Measurements from ENCODE around the gene TPO. TPM values are rescaled to one million over a fixed set of nuclear protein-coding genes. Genes with fewer than 3 reads are reported as not detected.
A peak's percentile ranks its signal among the peaks of the same experiment; 100 is the strongest.
"Not testable (repeated sequence)": the region's sequence is repeated elsewhere in the genome, so short reads cannot be mapped to it uniquely, and the experiment has no call there.

TPO gene
- total RNA-seq, 1 experiment from 2014 or later: not detected

GRCh38 chr2:1405967-1406366 is 7.3 kb upstream of the TPO start:
- H3K4me3 Mint-ChIP-seq (ENCODE audit: unreplicated experiment): no peak overlapping the region
- ChIA-PET POLR2A (interaction anchor here (0.8 kb wide), 1 partner anchor 10 kb away, joined by 3 read pairs; no protein-coding TSS in a partner anchor), CTCF (no interaction called here)
- peaks cover 10% of the 10 kb centered on the region for H3K9me3 Mint-ChIP-seq (ENCODE audit: unreplicated experiment)
- TF ChIP-seq, protein P1, sequence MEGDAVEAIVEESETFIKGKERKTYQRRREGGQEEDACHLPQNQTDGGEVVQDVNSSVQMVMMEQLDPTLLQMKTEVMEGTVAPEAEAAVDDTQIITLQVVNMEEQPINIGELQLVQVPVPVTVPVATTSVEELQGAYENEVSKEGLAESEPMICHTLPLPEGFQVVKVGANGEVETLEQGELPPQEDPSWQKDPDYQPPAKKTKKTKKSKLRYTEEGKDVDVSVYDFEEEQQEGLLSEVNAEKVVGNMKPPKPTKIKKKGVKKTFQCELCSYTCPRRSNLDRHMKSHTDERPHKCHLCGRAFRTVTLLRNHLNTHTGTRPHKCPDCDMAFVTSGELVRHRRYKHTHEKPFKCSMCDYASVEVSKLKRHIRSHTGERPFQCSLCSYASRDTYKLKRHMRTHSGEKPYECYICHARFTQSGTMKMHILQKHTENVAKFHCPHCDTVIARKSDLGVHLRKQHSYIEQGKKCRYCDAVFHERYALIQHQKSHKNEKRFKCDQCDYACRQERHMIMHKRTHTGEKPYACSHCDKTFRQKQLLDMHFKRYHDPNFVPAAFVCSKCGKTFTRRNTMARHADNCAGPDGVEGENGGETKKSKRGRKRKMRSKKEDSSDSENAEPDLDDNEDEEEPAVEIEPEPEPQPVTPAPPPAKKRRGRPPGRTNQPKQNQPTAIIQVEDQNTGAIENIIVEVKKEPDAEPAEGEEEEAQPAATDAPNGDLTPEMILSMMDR (IDR thresholded peaks at IDR 0.05; ENCODE audit: unreplicated experiment): no peak
- intact Hi-C loops (cut with micrococcal nuclease): no loop called here
- no peaks in the 10 kb centered on the region for H3K36me3 Mint-ChIP-seq (ENCODE audit: insufficient read depth, unreplicated experiment)
- BruUV-seq (replicated peaks): no TSS peak
- H3K27ac Mint-ChIP-seq (ENCODE audit: low read depth, unreplicated experiment): no peak overlapping the region
- DNase-seq (ENCODE audit: unreplicated experiment): peak; percentile 22
- H3K27me3 Mint-ChIP-seq (ENCODE audit: insufficient read depth, unreplicated experiment): no peaks in the 10 kb centered on the region
- peaks cover 18% of the 10 kb centered on the region for H3K4me1 Mint-ChIP-seq (ENCODE audit: insufficient read depth, unreplicated experiment)

DNA sequence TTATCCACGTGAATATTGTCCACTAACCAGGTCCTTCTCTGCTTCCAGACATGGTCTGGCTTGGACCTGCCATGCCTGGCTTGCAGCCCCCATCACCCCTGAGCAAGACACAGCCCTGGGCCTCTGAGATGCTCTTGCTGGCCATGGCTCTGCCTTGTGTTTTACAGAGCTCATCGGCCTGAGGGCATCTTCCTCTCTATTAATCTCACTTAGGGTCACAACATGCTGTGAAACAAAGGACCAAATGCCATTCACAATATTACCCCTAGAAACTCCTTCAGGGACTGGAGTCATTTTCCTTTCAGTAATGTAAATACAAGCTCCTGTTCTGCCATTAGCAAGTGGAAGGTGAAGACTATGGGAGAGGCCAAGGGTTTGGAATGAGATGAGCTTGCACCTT is 6.8 kb upstream of the TPO start:
- Mint-ChIP-seq H3K27me3 (ENCODE audit: insufficient read depth, unreplicated experiment) (no peaks in the 10 kb centered on the region), H3K4me1 (ENCODE audit: insufficient read depth, unreplicated experiment) (peaks cover 18% of the 10 kb centered on the region), H3K27ac (ENCODE audit: low read depth, unreplicated experiment) (no peak overlapping the region), H3K4me3 (ENCODE audit: unreplicated experiment) (no peak overlapping the region), H3K9me3 (ENCODE audit: unreplicated experiment) (peaks cover 10% of the 10 kb centered on the region), H3K36me3 (ENCODE audit: insufficient read depth, unreplicated experiment) (no peaks in the 10 kb centered on the region)
- ChIA-PET CTCF (no interaction called here), POLR2A (interaction anchor here (0.8 kb wide), 1 partner anchor 10 kb away, joined by 3 read pairs; no protein-coding TSS in a partner anchor)
- TF ChIP-seq, protein P1 (IDR thresholded peaks at IDR 0.05; ENCODE audit: unreplicated experiment): no peak
- DNase-seq (ENCODE audit: unreplicated experiment): no peak
- BruUV-seq (replicated peaks): no TSS peak
- intact Hi-C loops (cut with micrococcal nuclease): no loop called here

DNA sequence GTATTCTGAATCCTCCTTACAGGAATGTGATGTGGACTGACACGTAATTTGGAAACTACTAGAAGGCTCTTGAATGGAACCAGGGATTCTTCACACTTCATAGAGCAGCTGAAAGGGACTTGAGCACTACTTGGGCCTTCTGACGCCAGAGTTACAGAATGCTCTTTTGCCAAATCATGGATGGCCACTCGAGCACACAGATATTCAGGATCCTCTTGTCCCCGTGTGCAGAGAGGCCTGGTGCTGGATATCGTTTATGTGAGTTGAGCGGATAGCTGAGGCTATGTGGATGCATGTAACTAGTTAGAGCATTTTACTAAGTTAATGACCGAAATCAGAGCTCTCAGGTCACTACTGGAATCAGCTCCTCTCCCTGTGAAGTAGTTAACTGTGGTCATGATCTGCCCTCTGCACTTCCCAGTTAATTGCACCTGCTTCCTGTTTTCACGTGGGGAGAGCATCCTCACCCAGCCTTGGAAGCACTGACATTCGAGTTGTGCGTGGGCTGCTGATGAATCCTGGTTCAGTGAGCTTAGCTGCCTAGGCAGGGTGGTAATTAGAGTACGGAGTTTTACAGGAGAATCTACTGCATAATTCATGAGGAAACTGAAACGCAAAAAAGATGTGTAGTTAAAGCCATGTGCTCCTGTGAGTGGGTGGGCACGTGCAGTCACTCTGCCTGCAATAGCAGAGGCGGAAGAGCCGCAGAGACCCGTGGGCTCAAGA is 5.2 kb upstream of the TPO start:
- TF ChIP-seq, protein P1 (IDR thresholded peaks at IDR 0.05; ENCODE audit: unreplicated experiment): no peak
- BruUV-seq (replicated peaks): no TSS peak
- Mint-ChIP-seq H3K4me3 (ENCODE audit: unreplicated experiment) (no peak overlapping the region), H3K9me3 (ENCODE audit: unreplicated experiment) (peaks cover 10% of the 10 kb centered on the region), H3K27ac (ENCODE audit: low read depth, unreplicated experiment) (no peak overlapping the region), H3K4me1 (ENCODE audit: insufficient read depth, unreplicated experiment) (peaks cover 18% of the 10 kb centered on the region), H3K27me3 (ENCODE audit: insufficient read depth, unreplicated experiment) (no peaks in the 10 kb centered on the region), H3K36me3 (ENCODE audit: insufficient read depth, unreplicated experiment) (no peaks in the 10 kb centered on the region)
- ChIA-PET POLR2A (no interaction called here), CTCF (no interaction called here)
- no peak for DNase-seq (ENCODE audit: unreplicated experiment)
- intact Hi-C loops (cut with micrococcal nuclease): no loop called here

DNA sequence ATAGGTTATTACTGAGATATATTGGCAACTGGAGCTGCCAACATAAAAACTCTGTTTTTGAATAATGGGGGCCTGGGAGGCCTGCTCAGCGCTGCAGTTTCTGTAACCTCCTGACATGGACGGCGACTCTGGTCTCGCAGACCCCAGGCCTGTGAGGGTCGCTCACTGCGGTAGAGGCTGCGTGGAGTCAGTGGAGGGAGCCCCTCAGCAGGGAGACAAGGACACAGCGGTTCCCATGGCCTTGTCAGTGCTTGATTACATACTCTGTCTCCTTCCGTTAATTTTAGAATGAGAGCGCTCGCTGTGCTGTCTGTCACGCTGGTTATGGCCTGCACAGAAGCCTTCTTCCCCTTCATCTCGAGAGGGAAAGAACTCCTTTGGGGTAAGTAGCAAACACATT is 858 bp downstream of the TPO start:
- H3K27me3 Mint-ChIP-seq (ENCODE audit: insufficient read depth, unreplicated experiment): no peaks in the 10 kb centered on the region
- TF ChIP-seq, protein P1 (IDR thresholded peaks at IDR 0.05; ENCODE audit: unreplicated experiment): no peak
- intact Hi-C loops (cut with micrococcal nuclease): no loop called here
- no peak overlapping the region for H3K27ac Mint-ChIP-seq (ENCODE audit: low read depth, unreplicated experiment)
- CTCF ChIA-PET: interaction anchor here (0.5 kb wide), 1 partner anchor 253 kb away, joined by 3 read pairs; no protein-coding TSS in a partner anchor
- no peak for DNase-seq (ENCODE audit: unreplicated experiment)
- no peaks in the 10 kb centered on the region for H3K9me3 Mint-ChIP-seq (ENCODE audit: unreplicated experiment)
- no peaks in the 10 kb centered on the region for H3K36me3 Mint-ChIP-seq (ENCODE audit: insufficient read depth, unreplicated experiment)
- POLR2A ChIA-PET: no interaction called here
- H3K4me3 Mint-ChIP-seq (ENCODE audit: unreplicated experiment): no peak overlapping the region
- H3K4me1 Mint-ChIP-seq (ENCODE audit: insufficient read depth, unreplicated experiment): no peaks in the 10 kb centered on the region
- BruUV-seq (replicated peaks): no TSS peak

GRCh38 chr2:1414901-1415300 is 1.6 kb downstream of the TPO start:
- BruUV-seq (replicated peaks); H3K9me3 Mint-ChIP-seq (ENCODE audit: unreplicated experiment); H3K27ac Mint-ChIP-seq (ENCODE audit: low read depth, unreplicated experiment); CTCF ChIA-PET; intact Hi-C loops (cut with micrococcal nuclease); H3K4me1 Mint-ChIP-seq (ENCODE audit: insufficient read depth, unreplicated experiment); DNase-seq (ENCODE audit: unreplicated experiment); H3K27me3 Mint-ChIP-seq (ENCODE audit: insufficient read depth, unreplicated experiment); H3K36me3 Mint-ChIP-seq (ENCODE audit: insufficient read depth, unreplicated experiment); H3K4me3 Mint-ChIP-seq (ENCODE audit: unreplicated experiment): not testable (repeated sequence)
- POLR2A ChIA-PET: interaction anchor here (0.6 kb wide), 1 partner anchor 646 kb away, joined by 3 read pairs; no protein-coding TSS in a partner anchor

All from MCF 10A (cell line).